Activated CD4-positive, alpha-beta T cell treated with anti-CD3 and anti-CD28 coated beads, Interleukin-2, amount 50 U/mL, for 48 hours (primary cell): ENCODE measurements around the gene POLK.
"Not testable (repeated sequence)": the region's sequence is repeated elsewhere in the genome, so short reads cannot be mapped to it uniquely, and the experiment has no call there.

ENCODE experiments used
- DNase-seq, 2 experiments: peaks; one replicate each; pipeline ENCODE4 v3.0.0-alpha.2; 2020

Gene POLK

GRCh38 chr5:75510836-75511434 lies 756 bp upstream of the POLK start:
- DNase-seq = peak; percentile 37 to 48

GRCh38 chr5:75512383-75513074 lies 838 bp downstream of the POLK start:
- DNase-seq = no peak

- DNase-seq = no peak
Measured at GRCh38 chr5:75513841-75514240, 2.1 kb downstream of the POLK start.

- no peak for DNase-seq
Measured at GRCh38 chr5:75514323-75514722, 2.6 kb downstream of the POLK start.

GRCh38 chr5:75519761-75520160 lies 8.1 kb downstream of the POLK start:
- DNase-seq = no peak

- DNase-seq = no peak
Measured at GRCh38 chr5:75521195-75521594, 9.5 kb downstream of the POLK start.

GRCh38 chr5:75522025-75522424 lies 10.3 kb downstream of the POLK start:
- no peak for DNase-seq

- DNase-seq = no peak
Measured at GRCh38 chr5:75522542-75522941, 10.9 kb downstream of the POLK start.

GRCh38 chr5:75523275-75523674 lies 11.6 kb downstream of the POLK start:
- DNase-seq = no peak

- DNase-seq = no peak
Measured at GRCh38 chr5:75524071-75524470, 12.4 kb downstream of the POLK start.

- DNase-seq = no peak
Measured at GRCh38 chr5:75524591-75524990, 12.9 kb downstream of the POLK start.

- no peak for DNase-seq
Measured at GRCh38 chr5:75525344-75525743, 13.7 kb downstream of the POLK start.

- no peak for DNase-seq
Measured at GRCh38 chr5:75526070-75526469, 14.4 kb downstream of the POLK start.

- DNase-seq = no peak
Measured at GRCh38 chr5:75529185-75529584, 17.5 kb downstream of the POLK start.

- no peak for DNase-seq
Measured at GRCh38 chr5:75532190-75532589, 20.5 kb downstream of the POLK start.

- not testable (repeated sequence) for DNase-seq
Measured at GRCh38 chr5:75533716-75534115, 22.0 kb downstream of the POLK start.

- no peak for DNase-seq
Measured at GRCh38 chr5:75534734-75535133, 23.0 kb downstream of the POLK start.

GRCh38 chr5:75536147-75536546 lies 24.5 kb downstream of the POLK start:
- no peak for DNase-seq

- DNase-seq = no peak
Measured at GRCh38 chr5:75536694-75537360, 25.1 kb downstream of the POLK start.

GRCh38 chr5:75538211-75538610 lies 26.5 kb downstream of the POLK start:
- no peak for DNase-seq

GRCh38 chr5:75545131-75545530 lies 33.4 kb downstream of the POLK start:
- no peak for DNase-seq

- DNase-seq = no peak
Measured at GRCh38 chr5:75546830-75547229, 35.1 kb downstream of the POLK start.

GRCh38 chr5:75547812-75548211 lies 36.1 kb downstream of the POLK start:
- DNase-seq = no peak

- no peak for DNase-seq
Measured at GRCh38 chr5:75550597-75550996, 38.9 kb downstream of the POLK start.
